Measurements from ENCODE around the gene VWA3B.

The VWA3B gene

GRCh38 chr2:98281607-98282006, 194.6 kb downstream of the VWA3B start:
- no peak overlapping the region for H3K4me2 ChIP-seq (ENCODE audit: low read depth, low read length, poor library complexity, severe bottlenecking)
- H3K36me3 ChIP-seq (ENCODE audit: insufficient read depth, low read length), result no peaks in the 10 kb centered on the region
- H3K4me1 ChIP-seq (ENCODE audit: insufficient read depth, low read length, poor library complexity, severe bottlenecking), result no peaks in the 10 kb centered on the region
- no peaks in the 10 kb centered on the region for H3F3A ChIP-seq (ENCODE audit: low read depth)
- H4K20me1 ChIP-seq (ENCODE audit: insufficient read depth, low read length, poor library complexity, severe bottlenecking), result no peaks in the 10 kb centered on the region
- H2AFZ ChIP-seq (ENCODE audit: low read length), result no peak overlapping the region
- no peaks in the 10 kb centered on the region for H3K79me2 ChIP-seq (ENCODE audit: insufficient read depth, low read length)
- no peak overlapping the region for H3K4me3 ChIP-seq (ENCODE audit: low read length, poor library complexity, severe bottlenecking)
- H3K9me3 ChIP-seq (ENCODE audit: insufficient read depth, low read depth, low read length), result no peaks in the 10 kb centered on the region
- H3K9me2 ChIP-seq (replicated peaks; ENCODE audit: low read depth, low read length), result no peaks in the 10 kb centered on the region
- no peak overlapping the region for H3K9ac ChIP-seq (ENCODE audit: low read depth, low read length, poor library complexity, severe bottlenecking)
- TF ChIP-seq EZH2phosphoT487 (IDR thresholded peaks at IDR 0.05; ENCODE audit: borderline replicate concordance) (no peak), CTCF (conservative IDR thresholded peaks at IDR 0.05; ENCODE audit: low read length) (no peak)
- H3K27me3 ChIP-seq (ENCODE audit: insufficient read depth, low read length, poor library complexity, severe bottlenecking), result peaks cover 7% of the 10 kb centered on the region

GRCh38 chr2:98282109-98282508, 195.1 kb downstream of the VWA3B start:
- Histone ChIP-seq H3K9me3 (ENCODE audit: insufficient read depth, low read depth, low read length) (no peaks in the 10 kb centered on the region), H3K4me2 (ENCODE audit: low read depth, low read length, poor library complexity, severe bottlenecking) (no peak overlapping the region), H3K9me2 (replicated peaks; ENCODE audit: low read depth, low read length) (no peaks in the 10 kb centered on the region), H3K4me3 (ENCODE audit: low read length, poor library complexity, severe bottlenecking) (no peak overlapping the region), H3K36me3 (ENCODE audit: insufficient read depth, low read length) (no peaks in the 10 kb centered on the region), H3K27me3 (ENCODE audit: insufficient read depth, low read length, poor library complexity, severe bottlenecking) (peaks cover 7% of the 10 kb centered on the region), H4K20me1 (ENCODE audit: insufficient read depth, low read length, poor library complexity, severe bottlenecking) (no peaks in the 10 kb centered on the region), H3F3A (ENCODE audit: low read depth) (no peaks in the 10 kb centered on the region), H3K9ac (ENCODE audit: low read depth, low read length, poor library complexity, severe bottlenecking) (no peak overlapping the region), H2AFZ (ENCODE audit: low read length) (no peak overlapping the region), H3K4me1 (ENCODE audit: insufficient read depth, low read length, poor library complexity, severe bottlenecking) (no peaks in the 10 kb centered on the region), H3K79me2 (ENCODE audit: insufficient read depth, low read length) (no peaks in the 10 kb centered on the region)
- TF ChIP-seq CTCF (conservative IDR thresholded peaks at IDR 0.05; ENCODE audit: low read length) (no peak), EZH2phosphoT487 (IDR thresholded peaks at IDR 0.05; ENCODE audit: borderline replicate concordance) (no peak)

- H3K27me3 ChIP-seq (ENCODE audit: insufficient read depth, low read length, poor library complexity, severe bottlenecking), result peaks cover 5% of the 10 kb centered on the region
- no peak overlapping the region for H2AFZ ChIP-seq (ENCODE audit: low read length)
- no peak overlapping the region for H3K4me2 ChIP-seq (ENCODE audit: low read depth, low read length, poor library complexity, severe bottlenecking)
- H4K20me1 ChIP-seq (ENCODE audit: insufficient read depth, low read length, poor library complexity, severe bottlenecking), result no peaks in the 10 kb centered on the region
- TF ChIP-seq CTCF (conservative IDR thresholded peaks at IDR 0.05; ENCODE audit: low read length) (no peak), EZH2phosphoT487 (IDR thresholded peaks at IDR 0.05; ENCODE audit: borderline replicate concordance) (no peak)
- H3K36me3 ChIP-seq (ENCODE audit: insufficient read depth, low read length), result no peaks in the 10 kb centered on the region
- H3K9me3 ChIP-seq (ENCODE audit: insufficient read depth, low read depth, low read length), result no peaks in the 10 kb centered on the region; the same call in 1 of the 2 replicates
- no peak overlapping the region for H3K4me3 ChIP-seq (ENCODE audit: low read length, poor library complexity, severe bottlenecking)
- H3K4me1 ChIP-seq (ENCODE audit: insufficient read depth, low read length, poor library complexity, severe bottlenecking), result no peaks in the 10 kb centered on the region
- H3F3A ChIP-seq (ENCODE audit: low read depth), result no peaks in the 10 kb centered on the region
- no peaks in the 10 kb centered on the region for H3K79me2 ChIP-seq (ENCODE audit: insufficient read depth, low read length)
- no peak overlapping the region for H3K9ac ChIP-seq (ENCODE audit: low read depth, low read length, poor library complexity, severe bottlenecking)
- H3K9me2 ChIP-seq (replicated peaks; ENCODE audit: low read depth, low read length), result no peaks in the 10 kb centered on the region
These were observed 206.1 kb downstream of the VWA3B start for GRCh38 chr2:98293030-98293429.
